Liver (tissue), 9 donors: ENCODE measurements around the gene LRRC26. TPM values are rescaled to one million over a fixed set of nuclear protein-coding genes. Genes with fewer than 3 reads are reported as not detected.

Experiments
- DNase-seq: peaks from one replicate; pipeline ENCODE4 v3.0.0-alpha.2; 2017; ENCODE audit warnings: low spot score
- H3K27ac ChIP-seq, 2 donors: one replicate each; pipeline ENCODE4 v1.7.0; 2013; ENCODE audit warnings: inconsistent platforms in 2 of 2, low read length in 2 of 2, control low read depth in 1 of 2, low read depth in 1 of 2, mild to moderate bottlenecking in 1 of 2
- H3K27me3 ChIP-seq, 4 donors: one replicate each; pipeline versions ENCODE4 v1.6.1 to v1.7.0; 2013; ENCODE audit warnings: low read length in 3 of 4, inconsistent platforms in 1 of 4, mild to moderate bottlenecking in 1 of 4, moderate library complexity in 1 of 4; ENCODE audit not compliant: control insufficient read depth in 4 of 4, insufficient read depth in 4 of 4
- H3K36me3 ChIP-seq, 4 donors: one replicate each; pipeline versions ENCODE4 v1.6.1 to v1.7.0; 2013; ENCODE audit warnings: low read length in 3 of 4, mild to moderate bottlenecking in 3 of 4, low read depth in 1 of 4, moderate library complexity in 1 of 4; ENCODE audit not compliant: control insufficient read depth in 4 of 4, insufficient read depth in 3 of 4
- H3K4me1 ChIP-seq, 4 donors: one replicate each; pipeline versions ENCODE4 v1.6.1 to v1.7.0; 2013; ENCODE audit warnings: low read length in 3 of 4, mild to moderate bottlenecking in 3 of 4, moderate library complexity in 1 of 4; ENCODE audit not compliant: control insufficient read depth in 4 of 4, insufficient read depth in 4 of 4
- H3K4me3 ChIP-seq, 3 donors: one replicate each; pipeline versions ENCODE4 v1.6.1 to v1.7.0; 2013; ENCODE audit warnings: low read length in 3 of 3, control low read depth in 1 of 3, low read depth in 1 of 3, mild to moderate bottlenecking in 1 of 3
- H3K9ac ChIP-seq, 2 donors: one replicate each; pipeline ENCODE4 v1.7.0; 2013; ENCODE audit warnings: low read length in 2 of 2, mild to moderate bottlenecking in 2 of 2, moderate library complexity in 2 of 2, control low read depth in 1 of 2, low read depth in 1 of 2
- H3K9me3 ChIP-seq, 4 donors: one replicate each; pipeline versions ENCODE4 v1.6.1 to v1.7.0; 2013; ENCODE audit warnings: low read length in 3 of 4; ENCODE audit not compliant: control insufficient read depth in 4 of 4
- EGR1 ChIP-seq, 2 donors: IDR thresholded peaks; 2 replicates each; pipeline ENCODE4 v1.6.1; 2016 to 2018; ENCODE audit warnings: antibody characterized with exemption in 2 of 2, low read depth in 2 of 2
- FOXA1 ChIP-seq: IDR thresholded peaks from 2 replicates; pipeline ENCODE4 v1.6.1; 2016; ENCODE audit warnings: antibody characterized with exemption
- FOXA2 ChIP-seq: IDR thresholded peaks from 2 replicates; pipeline ENCODE4 v1.6.1; 2016; ENCODE audit warnings: antibody characterized with exemption
- GABPA ChIP-seq, 2 donors: IDR thresholded peaks in 1 of 2; conservative IDR thresholded peaks in 1 of 2; 2 replicates each; pipeline ENCODE4 v1.6.1; 2016; ENCODE audit warnings: antibody characterized with exemption in 2 of 2, mild to moderate bottlenecking in 1 of 2, moderate library complexity in 1 of 2
- HNF4A ChIP-seq, 2 donors: conservative IDR thresholded peaks; 2 replicates each; pipeline ENCODE4 v1.6.1; 2016; ENCODE audit warnings: antibody characterized with exemption in 2 of 2, mild to moderate bottlenecking in 2 of 2
- HNF4G ChIP-seq: IDR thresholded peaks from 2 replicates; pipeline ENCODE4 v1.6.1; 2016; ENCODE audit warnings: antibody characterized with exemption
- JUND ChIP-seq, 2 donors: IDR thresholded peaks; 2 replicates each; pipeline ENCODE4 v1.6.1; 2016; ENCODE audit warnings: antibody characterized with exemption in 2 of 2
- NR2F2 ChIP-seq: IDR thresholded peaks from 2 replicates; pipeline ENCODE4 v1.6.1; 2016; ENCODE audit warnings: antibody characterized with exemption
- RAD21 ChIP-seq, 2 donors: IDR thresholded peaks; 2 replicates each; pipeline ENCODE4 v1.6.1; 2016; ENCODE audit warnings: antibody characterized with exemption in 2 of 2, mild to moderate bottlenecking in 2 of 2
- RXRA ChIP-seq, 2 donors: IDR thresholded peaks; 2 replicates each; pipeline ENCODE4 v1.6.1; 2017 to 2018; ENCODE audit warnings: antibody characterized with exemption in 2 of 2, mild to moderate bottlenecking in 1 of 2
- SP1 ChIP-seq: IDR thresholded peaks from 2 replicates; pipeline ENCODE4 v1.6.1; 2018; ENCODE audit warnings: antibody characterized with exemption, mild to moderate bottlenecking
- TAF1 ChIP-seq: conservative IDR thresholded peaks from 2 replicates; pipeline ENCODE4 v1.6.1; 2016; ENCODE audit warnings: antibody characterized with exemption, mild to moderate bottlenecking
- YY1 ChIP-seq: IDR thresholded peaks from 2 replicates; pipeline ENCODE4 v1.6.1; 2016; ENCODE audit warnings: antibody characterized with exemption, mild to moderate bottlenecking
- WGBS: extraction: QIAGEN DNeasy Blood & Tissue Kit; methylation state at CpG from one replicate; pipeline ENCODE4 v1.1.7; 2013; 5-methylcytosine and 5-hydroxymethylcytosine counted together
- polyA plus RNA-seq, 2 donors: library from polyadenylated mRNA; stranded (reverse) in 1 of 2; unstranded in 1 of 2; fragments of 200-250 nt in 1 of 2; fragments of >200 nt in 1 of 2; fragmentation: Nextera tagmentation in 1 of 2; extraction: Ambion mirVana in 1 of 2; gene quantifications; one replicate each; pipeline versions ENCODE4 v1.2.1 to v1.2.3, GENCODE V29; 2013 to 2015
- total RNA-seq, 2 donors: library from RNA; depleted of rRNA; stranded (reverse); fragments of >200 nt; gene quantifications; one replicate each; pipeline ENCODE4 v1.2.3, GENCODE V29; 2014
- TF ChIP-seq, protein P1 (sequence below): IDR thresholded peaks from 2 replicates; pipeline ENCODE4 v1.6.1; 2016; ENCODE audit warnings: antibody characterized with exemption, mild to moderate bottlenecking
- TF ChIP-seq, protein P2 (sequence below): IDR thresholded peaks from 2 replicates; pipeline ENCODE4 v1.6.1; 2016; ENCODE audit warnings: antibody characterized with exemption
- TF ChIP-seq, protein P3 (sequence below): IDR thresholded peaks from 2 replicates; pipeline ENCODE4 v1.6.1; 2016; ENCODE audit warnings: antibody characterized with exemption
- TF ChIP-seq, protein P4 (sequence below): fragments of 150-350 bp; IDR thresholded peaks from 2 replicates; pipeline ENCODE4 v1.5.1; 2017; ENCODE audit warnings: improper control_type of control experiment, low read depth, low read length; ENCODE audit not compliant: missing input control
- TF ChIP-seq, protein P5 (sequence below): IDR thresholded peaks from 2 replicates; pipeline ENCODE4 v1.6.1; 2016; ENCODE audit warnings: antibody characterized with exemption
- donor health status: healthy.
- donor health status: healthy.
- donor health status: healthy.
- donor health status: healthy.
- donor health status: healthy.

LRRC26 gene
- total and polyA plus RNA-seq, 4 donors: 0.09 to 0.17 TPM; not detected in 2

GRCh38 chr9:137167747-137168572 is 1.9 kb downstream of the LRRC26 start:
- TF ChIP-seq RXRA (IDR thresholded peaks at IDR 0.05) (no peak), SP1 (no peak), FOXA1 (no peak), RAD21 (IDR thresholded peaks at IDR 0.05) (no peak), HNF4G (no peak), HNF4A (conservative IDR thresholded peaks at IDR 0.05) (no peak), JUND (IDR thresholded peaks at IDR 0.05) (no peak), FOXA2 (no peak), TAF1 (no peak), YY1 (no peak), EGR1 (IDR thresholded peaks at IDR 0.05; ENCODE audit: low read depth in 2 of 2) (no peak)
- TF ChIP-seq, protein P1, sequence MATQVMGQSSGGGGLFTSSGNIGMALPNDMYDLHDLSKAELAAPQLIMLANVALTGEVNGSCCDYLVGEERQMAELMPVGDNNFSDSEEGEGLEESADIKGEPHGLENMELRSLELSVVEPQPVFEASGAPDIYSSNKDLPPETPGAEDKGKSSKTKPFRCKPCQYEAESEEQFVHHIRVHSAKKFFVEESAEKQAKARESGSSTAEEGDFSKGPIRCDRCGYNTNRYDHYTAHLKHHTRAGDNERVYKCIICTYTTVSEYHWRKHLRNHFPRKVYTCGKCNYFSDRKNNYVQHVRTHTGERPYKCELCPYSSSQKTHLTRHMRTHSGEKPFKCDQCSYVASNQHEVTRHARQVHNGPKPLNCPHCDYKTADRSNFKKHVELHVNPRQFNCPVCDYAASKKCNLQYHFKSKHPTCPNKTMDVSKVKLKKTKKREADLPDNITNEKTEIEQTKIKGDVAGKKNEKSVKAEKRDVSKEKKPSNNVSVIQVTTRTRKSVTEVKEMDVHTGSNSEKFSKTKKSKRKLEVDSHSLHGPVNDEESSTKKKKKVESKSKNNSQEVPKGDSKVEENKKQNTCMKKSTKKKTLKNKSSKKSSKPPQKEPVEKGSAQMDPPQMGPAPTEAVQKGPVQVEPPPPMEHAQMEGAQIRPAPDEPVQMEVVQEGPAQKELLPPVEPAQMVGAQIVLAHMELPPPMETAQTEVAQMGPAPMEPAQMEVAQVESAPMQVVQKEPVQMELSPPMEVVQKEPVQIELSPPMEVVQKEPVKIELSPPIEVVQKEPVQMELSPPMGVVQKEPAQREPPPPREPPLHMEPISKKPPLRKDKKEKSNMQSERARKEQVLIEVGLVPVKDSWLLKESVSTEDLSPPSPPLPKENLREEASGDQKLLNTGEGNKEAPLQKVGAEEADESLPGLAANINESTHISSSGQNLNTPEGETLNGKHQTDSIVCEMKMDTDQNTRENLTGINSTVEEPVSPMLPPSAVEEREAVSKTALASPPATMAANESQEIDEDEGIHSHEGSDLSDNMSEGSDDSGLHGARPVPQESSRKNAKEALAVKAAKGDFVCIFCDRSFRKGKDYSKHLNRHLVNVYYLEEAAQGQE: no peak
- TF ChIP-seq, protein P2, sequence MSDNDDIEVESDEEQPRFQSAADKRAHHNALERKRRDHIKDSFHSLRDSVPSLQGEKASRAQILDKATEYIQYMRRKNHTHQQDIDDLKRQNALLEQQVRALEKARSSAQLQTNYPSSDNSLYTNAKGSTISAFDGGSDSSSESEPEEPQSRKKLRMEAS: no peak
- Histone ChIP-seq H3K9me3 (no peaks in the 10 kb centered on the region), H3K4me1 (peaks cover 18 to 26% (median 21%) of the 10 kb centered on the region in 4 donors), H3K27ac (no peak overlapping the region), H3K4me3 (peak overlapping the region in 1 of 3 donors; percentile 42), H3K9ac (no peak overlapping the region), H3K27me3 (peaks cover 7 to 36% (median 15%) of the 10 kb centered on the region in 4 donors), H3K36me3 (no peaks in the 10 kb centered on the region)
- 7% methylated on average over 57 of the region's 57 CpGs for WGBS
- no peak for DNase-seq

DNA sequence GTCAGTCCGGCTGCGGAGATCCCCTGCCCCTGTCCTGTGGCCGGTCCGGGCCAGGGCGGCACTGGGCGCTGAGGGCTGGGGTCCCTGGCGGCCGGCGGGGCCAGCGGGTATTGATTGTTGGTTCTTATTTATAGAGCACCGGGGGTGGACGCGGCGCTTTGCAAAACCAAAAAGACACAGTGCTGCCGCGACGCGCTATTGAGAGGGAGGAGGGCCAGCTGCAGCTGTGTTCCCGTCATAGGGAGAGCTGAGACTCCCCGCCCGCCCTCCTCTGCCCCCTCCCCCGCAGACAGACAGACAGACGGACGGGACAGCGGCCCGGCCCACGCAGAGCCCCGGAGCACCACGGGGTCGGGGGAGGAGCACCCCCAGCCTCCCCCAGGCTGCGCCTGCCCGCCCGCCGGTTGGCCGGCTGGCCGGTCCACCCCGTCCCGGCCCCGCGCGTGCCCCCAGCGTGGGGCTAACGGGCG is 2.5 kb downstream of the LRRC26 start:
- Histone ChIP-seq H3K27me3 (peaks cover 7 to 36% (median 15%) of the 10 kb centered on the region in 4 donors), H3K9ac (no peak overlapping the region), H3K27ac (no peak overlapping the region), H3K4me1 (peaks cover 18 to 33% (median 22%) of the 10 kb centered on the region in 4 donors), H3K9me3 (no peaks in the 10 kb centered on the region), H3K4me3 (no peak overlapping the region), H3K36me3 (no peaks in the 10 kb centered on the region)
- TF ChIP-seq JUND (IDR thresholded peaks at IDR 0.05) (no peak), RXRA (IDR thresholded peaks at IDR 0.05) (no peak), SP1 (no peak), FOXA1 (no peak), GABPA (IDR thresholded peaks at IDR 0.05 in 1 of 2, conservative IDR thresholded peaks at IDR 0.05 in 1 of 2) (no peak), HNF4A (conservative IDR thresholded peaks at IDR 0.05) (no peak), YY1 (no peak), FOXA2 (no peak), TAF1 (no peak), EGR1 (IDR thresholded peaks at IDR 0.05; ENCODE audit: low read depth in 2 of 2) (no peak), HNF4G (no peak), NR2F2 (no peak), RAD21 (IDR thresholded peaks at IDR 0.05) (no peak)
- TF ChIP-seq, protein P3, sequence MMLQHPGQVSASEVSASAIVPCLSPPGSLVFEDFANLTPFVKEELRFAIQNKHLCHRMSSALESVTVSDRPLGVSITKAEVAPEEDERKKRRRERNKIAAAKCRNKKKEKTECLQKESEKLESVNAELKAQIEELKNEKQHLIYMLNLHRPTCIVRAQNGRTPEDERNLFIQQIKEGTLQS: no peak
- TF ChIP-seq, protein P4, sequence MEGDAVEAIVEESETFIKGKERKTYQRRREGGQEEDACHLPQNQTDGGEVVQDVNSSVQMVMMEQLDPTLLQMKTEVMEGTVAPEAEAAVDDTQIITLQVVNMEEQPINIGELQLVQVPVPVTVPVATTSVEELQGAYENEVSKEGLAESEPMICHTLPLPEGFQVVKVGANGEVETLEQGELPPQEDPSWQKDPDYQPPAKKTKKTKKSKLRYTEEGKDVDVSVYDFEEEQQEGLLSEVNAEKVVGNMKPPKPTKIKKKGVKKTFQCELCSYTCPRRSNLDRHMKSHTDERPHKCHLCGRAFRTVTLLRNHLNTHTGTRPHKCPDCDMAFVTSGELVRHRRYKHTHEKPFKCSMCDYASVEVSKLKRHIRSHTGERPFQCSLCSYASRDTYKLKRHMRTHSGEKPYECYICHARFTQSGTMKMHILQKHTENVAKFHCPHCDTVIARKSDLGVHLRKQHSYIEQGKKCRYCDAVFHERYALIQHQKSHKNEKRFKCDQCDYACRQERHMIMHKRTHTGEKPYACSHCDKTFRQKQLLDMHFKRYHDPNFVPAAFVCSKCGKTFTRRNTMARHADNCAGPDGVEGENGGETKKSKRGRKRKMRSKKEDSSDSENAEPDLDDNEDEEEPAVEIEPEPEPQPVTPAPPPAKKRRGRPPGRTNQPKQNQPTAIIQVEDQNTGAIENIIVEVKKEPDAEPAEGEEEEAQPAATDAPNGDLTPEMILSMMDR: no peak
- TF ChIP-seq, protein P2: no peak
- TF ChIP-seq, protein P5, sequence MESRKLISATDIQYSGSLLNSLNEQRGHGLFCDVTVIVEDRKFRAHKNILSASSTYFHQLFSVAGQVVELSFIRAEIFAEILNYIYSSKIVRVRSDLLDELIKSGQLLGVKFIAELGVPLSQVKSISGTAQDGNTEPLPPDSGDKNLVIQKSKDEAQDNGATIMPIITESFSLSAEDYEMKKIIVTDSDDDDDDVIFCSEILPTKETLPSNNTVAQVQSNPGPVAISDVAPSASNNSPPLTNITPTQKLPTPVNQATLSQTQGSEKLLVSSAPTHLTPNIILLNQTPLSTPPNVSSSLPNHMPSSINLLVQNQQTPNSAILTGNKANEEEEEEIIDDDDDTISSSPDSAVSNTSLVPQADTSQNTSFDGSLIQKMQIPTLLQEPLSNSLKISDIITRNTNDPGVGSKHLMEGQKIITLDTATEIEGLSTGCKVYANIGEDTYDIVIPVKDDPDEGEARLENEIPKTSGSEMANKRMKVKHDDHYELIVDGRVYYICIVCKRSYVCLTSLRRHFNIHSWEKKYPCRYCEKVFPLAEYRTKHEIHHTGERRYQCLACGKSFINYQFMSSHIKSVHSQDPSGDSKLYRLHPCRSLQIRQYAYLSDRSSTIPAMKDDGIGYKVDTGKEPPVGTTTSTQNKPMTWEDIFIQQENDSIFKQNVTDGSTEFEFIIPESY: no peak
- TF ChIP-seq, protein P1: no peak
- 23% methylated on average over 44 of the region's 44 CpGs for WGBS
- no peak for DNase-seq
